GM23248 (cell line): ENCODE results near the gene INS.

Experiments used
- EZH2 ChIP-seq: fragments of 200-600 bp; sonication (generic); IDR thresholded peaks from 2 replicates; pipeline ENCODE4 v1.6.1; 2018; ENCODE audit warnings: antibody characterized with exemption, mild to moderate bottlenecking; ENCODE audit not compliant: insufficient read depth, poor library complexity, severe bottlenecking
- EZH2phosphoT487 ChIP-seq: fragments of 200-600 bp; sonication (generic); IDR thresholded peaks from 2 replicates; pipeline ENCODE4 v1.6.1; 2018; ENCODE audit warnings: antibody characterized with exemption, moderate library complexity, mild to moderate bottlenecking, low read depth; ENCODE audit not compliant: insufficient read depth

DNA sequence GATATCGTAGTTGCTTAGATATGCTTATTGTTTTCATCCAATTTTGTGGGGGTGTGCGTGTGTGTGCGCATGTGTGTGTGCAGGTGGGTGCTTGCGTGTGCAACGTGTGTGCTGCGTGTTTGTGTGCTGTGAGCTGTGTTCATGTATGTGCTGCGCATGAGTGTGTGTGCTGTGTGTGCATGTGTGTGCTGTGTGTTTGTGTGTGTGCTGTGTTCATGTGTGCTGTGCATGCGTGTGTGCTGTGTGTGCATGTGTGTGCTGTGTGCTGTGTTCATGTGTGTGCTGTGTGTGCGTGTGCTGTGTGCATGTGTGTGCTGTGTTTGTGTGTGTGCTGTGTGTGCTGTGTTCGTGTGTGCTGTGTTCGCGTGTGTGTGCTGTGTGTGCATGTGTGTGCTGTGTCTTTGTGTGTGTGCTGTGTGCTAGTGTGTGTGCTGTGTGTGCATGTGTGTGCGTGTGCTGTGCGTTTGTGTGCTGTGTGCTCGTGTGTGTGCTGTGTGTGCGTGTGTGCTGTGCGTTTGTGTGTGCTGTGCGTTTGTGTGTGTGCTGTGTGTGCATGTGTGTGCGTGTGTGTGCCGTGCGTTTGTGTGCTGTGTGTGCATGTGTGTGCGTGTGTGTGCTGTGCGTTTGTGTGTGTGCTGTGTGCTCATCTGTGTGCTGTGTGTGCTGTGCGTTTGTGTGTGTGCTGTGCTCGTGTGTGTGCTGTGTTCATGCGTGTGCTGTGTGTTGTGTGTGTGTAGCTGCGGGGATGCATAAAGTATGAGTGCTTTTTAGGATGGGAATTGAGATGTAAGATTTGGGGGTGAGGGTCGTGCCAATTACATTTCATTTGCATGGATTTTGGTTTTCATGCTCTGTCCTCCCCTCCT, 29.4 kb downstream of the INS start:
- TF ChIP-seq EZH2 (no peak), EZH2phosphoT487 (no peak)
